Measurements from ENCODE around the gene ANKRD62. TPM values are rescaled to one million over a fixed set of nuclear protein-coding genes. Genes with fewer than 3 reads are reported as not detected.
"Not testable (repeated sequence)": the region's sequence is repeated elsewhere in the genome, so short reads cannot be mapped to it uniquely, and the experiment has no call there.

ANKRD62 gene
- total RNA-seq, 1 experiment from 2014 or later = not detected

DNA sequence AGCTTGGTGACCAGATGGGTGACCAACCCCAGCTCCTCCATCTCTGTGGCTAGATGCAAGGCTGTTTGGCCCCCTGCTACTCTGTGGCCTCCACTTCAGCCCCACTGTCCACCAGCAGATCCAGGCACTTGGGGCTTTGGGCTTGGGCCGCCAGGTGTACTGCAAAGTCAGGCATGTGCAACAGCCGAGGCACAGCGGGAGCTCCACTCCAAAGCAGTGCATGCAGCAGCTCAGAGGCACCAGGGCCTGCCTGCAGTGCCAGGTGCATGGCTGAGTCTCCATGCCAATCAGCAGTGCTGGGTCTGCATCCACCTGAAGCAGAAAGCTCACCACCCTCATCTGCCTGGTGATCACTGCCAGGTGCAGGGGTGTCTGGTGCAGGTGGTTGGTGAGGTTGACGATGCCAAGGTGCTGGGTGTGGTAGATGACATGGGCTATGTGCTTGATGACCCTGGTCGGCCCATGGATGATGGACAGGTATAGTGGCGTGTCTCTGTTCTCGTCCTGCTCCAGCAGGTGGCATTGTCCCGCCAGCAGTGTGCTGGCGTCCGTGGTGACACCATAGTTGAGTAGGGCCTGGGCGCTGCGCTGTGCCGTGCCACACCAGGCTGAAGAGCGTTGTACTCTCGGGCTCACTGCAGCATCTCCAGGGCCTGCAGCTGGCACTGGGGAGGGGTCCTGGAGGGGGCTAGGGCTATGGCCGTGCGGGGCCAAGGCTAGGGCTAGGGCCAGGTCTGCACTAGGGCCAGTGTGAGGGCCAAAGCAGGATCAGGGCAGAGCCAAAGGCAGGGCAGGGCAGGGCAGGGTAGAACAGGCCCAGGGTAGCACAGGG, 1.0 kb upstream of the ANKRD62 start:
- DNase-seq (ENCODE audit: low spot score) = no peak

DNA sequence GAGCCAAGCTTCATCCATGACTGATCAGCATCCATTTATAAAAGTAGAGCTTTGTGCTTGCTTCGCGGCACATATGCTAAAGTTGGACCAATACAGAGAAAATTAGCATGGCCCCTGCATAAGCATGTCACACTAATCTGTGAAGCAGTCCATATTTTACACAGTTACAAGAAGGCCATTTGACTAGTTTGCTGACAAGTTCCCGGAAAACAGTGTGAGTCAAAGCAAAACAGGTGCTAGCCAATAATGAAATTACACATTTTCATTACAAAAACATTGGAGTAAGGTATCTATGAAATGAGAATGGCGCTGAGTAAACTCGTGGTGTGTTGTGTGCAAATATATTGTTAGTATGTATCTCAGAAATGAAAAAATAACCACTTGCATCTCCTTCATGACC, 4.7 kb downstream of the ANKRD62 start:
- no peak for DNase-seq (ENCODE audit: low spot score)

DNA sequence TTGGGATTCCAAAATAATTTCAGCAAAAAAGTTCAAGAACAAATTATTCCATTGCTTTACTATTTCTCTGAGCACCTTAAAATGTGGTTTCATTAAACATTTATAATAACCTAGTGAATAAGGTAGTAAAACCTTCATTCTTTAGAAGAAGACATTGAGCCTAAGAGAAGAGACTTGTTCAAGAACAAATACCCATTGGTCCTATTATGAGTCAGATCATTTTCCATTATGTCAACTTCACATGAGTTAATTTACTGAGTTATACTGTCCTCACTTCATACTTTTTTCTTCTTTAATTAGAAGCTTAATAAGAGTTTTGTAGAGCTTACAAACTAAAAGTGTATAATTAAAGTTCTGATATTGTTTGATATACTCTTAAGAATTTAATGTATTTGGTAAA, 5.5 kb downstream of the ANKRD62 start:
- DNase-seq (ENCODE audit: low spot score) = no peak

DNA sequence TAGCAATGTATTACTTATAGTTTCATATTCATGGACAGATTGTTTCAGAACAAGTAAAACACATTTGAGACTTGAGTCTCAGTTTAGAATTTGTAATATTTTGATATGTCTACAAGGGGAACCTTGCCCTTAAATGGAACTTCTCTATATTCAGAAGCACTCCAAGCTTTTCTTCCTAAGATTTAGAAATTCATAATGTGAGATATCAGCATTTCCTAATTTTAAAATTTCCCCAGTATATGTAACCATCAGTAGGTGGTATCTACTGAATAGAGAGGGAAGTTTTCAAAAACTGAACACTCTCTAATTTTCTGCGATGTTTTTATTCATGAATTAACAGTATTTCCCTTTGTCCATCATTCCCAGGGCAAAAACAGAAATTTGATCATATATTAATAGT, 7.6 kb downstream of the ANKRD62 start:
- no peak for DNase-seq (ENCODE audit: low spot score)

DNA sequence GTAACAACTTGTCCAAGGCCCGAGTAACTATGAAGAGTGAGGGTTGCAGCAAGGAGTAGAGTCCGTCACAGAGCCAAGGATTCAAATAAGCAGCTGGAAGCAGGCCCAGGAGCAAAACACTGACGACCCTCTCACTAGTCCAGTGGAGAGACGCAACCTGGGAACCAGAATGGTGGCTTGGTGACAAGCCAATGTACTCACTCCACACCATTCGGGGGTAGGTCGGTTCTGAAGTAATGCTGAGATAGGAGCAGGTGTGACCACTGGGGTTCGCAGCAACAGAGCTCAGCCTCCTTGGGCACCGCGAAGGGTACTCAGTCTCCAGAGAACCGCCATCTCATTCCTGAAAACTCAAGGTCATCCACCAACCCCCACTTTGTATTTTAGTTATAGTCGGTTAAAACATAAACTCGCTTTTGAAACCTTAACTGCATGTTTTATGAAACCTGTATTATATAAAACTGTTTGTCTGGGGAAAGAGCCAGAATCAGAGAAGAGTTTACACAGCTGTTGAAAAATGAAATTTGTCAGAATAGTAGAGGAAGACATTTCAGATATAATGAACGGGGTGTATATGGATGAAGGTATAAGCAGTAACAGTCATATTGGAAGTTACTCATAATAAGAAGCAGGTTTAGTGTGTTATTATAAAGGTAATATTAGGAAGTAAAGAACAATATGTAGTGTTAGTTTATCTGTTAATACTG, 8.6 kb downstream of the ANKRD62 start:
- no peak for DNase-seq (ENCODE audit: low spot score)

DNA sequence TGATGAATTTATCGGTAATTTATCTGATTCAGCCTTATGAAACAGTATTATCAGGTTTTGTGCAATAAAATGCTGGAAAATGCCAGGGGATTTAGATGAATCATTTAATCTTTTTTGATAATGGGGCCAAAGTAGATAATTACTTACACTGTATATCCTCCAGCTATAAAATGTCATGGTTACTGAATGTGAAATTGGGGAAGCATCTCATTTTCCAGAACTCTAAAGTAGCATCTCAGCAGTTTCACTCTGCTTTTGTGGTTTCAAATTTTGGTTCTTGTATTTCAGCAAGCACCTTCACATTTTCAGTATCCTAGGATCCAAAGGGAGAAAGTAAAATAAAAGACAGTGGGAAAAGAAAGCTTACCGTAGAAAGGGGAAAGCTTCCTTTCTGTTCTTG, 12.8 kb downstream of the ANKRD62 start:
- no peak for DNase-seq (ENCODE audit: low spot score)

DNA sequence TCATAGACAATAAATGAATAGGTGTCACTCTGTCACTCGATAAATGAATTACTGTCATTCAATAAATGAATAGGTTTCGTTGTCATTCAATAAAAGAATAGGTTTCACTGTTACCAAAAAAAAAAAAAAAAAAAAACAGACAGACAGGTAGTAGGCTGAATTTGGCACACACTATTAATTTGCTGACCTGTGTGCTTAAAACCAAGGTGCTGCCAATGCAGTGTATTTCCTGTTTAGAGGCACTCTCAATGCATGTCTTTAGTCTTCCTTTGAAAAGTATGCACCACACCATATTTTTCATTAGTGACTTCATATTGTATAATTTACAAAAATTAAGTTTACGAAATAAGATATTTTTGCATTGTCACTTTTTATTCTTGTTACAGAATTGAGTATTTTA, 16.2 kb downstream of the ANKRD62 start:
- no peak for DNase-seq (ENCODE audit: low spot score)

DNA sequence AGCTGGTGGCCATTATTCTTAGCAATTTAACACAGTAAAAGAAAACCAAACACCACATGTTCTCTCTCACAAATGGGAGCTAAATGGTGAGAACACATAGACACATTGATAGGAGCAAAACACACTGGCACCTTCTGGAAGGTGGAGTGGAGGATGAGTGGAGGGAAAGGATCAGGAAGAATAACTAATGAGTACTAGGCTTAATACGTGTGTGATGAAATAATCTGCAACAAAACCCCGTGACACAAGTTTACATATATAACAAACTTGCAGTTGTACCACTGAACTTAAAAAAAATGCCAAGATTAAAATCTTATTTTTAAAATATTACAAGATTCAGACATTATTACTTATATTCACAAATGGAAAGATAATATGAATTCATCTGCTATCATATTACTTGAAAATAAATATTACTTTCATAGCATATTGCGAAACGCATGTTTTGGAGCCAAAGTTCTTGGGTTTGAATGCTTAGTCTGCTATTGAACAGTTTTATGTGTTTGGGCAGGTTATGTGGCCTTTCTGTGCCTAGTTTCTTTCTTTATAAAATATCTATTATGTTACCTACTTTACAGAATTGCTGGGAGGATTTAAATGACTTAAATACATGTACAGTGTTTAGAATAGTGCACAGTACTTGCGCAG, 20.5 kb downstream of the ANKRD62 start:
- no peak for DNase-seq (ENCODE audit: low spot score)

DNA sequence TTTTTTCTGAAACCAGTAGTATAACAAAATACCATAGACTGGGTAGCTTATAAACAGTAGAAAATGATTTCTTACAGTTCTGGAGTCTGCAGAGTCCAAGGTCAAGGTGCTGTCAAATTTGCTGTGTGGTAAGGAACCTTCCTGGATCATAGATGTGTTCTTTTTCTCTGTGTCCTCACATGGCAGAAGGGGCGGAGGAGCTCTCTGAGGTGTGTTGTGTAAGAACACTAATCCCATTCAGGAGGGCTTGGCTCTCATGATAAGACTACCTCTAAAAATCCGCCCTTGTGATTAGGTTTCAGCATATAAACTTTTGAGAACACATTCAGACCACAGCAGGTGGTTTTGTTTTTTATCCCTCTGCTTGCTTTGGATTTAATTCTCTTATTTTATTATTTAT, 25.7 kb downstream of the ANKRD62 start:
- no peak for DNase-seq (ENCODE audit: low spot score)

DNA sequence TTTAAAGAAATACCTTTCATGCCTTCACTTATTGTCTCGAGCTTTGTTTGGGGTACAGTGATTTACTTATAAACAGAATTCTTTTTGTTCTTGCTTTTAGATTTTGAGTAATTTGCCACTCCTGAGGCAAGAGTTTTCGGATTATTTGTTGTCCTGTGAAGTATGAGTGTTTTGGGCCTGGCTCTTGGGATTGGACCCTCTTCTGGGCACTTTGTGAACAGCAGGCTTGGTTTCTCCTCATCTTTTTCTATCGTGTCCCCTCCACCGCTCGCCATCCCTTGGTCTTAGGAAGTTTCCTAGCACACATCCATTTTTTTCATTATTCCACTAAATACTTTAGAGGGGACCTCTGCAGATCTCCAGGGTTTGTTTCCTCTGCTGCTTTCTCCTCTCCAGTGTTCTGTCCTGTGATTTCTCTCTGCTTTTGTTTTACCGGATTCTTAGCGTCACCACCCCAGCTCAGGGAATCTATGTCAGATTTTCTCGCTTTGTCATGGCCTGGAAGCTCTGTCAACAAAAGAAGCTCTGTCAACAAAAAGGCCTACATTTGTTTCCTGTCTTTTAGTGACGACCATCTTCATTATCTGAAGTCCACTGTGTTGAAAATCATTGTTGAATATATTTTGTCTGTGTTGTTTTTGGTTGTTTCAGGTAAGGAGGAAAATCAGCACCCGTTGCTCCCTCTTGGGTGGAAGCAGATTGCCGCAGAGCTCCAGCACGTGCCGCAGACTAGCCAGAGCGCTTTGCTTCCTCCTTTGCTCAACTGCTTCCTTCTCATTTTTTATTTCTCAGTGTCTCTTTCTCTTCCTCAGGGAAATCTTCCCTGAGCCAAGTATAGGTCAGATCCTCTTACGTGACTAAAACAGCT, 27.8 kb downstream of the ANKRD62 start:
- DNase-seq (ENCODE audit: low spot score) = no peak

DNA sequence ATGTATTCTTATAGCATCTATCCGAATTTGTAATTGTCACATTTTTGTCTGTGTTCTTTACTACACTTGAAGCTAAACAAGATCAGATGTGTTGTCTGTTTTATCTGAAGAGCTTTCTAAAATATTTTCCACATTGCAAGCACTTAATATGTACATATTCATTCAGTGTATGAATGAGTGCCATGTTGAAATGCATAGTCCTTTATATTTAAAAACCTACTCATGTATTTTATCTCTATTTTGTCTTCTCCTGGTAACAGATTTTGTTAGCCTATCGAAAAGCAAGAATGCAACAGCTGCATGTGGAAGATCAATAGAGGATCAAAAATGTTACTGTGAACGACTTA, 28.4 kb downstream of the ANKRD62 start:
- not testable (repeated sequence) for DNase-seq (ENCODE audit: low spot score)

DNA sequence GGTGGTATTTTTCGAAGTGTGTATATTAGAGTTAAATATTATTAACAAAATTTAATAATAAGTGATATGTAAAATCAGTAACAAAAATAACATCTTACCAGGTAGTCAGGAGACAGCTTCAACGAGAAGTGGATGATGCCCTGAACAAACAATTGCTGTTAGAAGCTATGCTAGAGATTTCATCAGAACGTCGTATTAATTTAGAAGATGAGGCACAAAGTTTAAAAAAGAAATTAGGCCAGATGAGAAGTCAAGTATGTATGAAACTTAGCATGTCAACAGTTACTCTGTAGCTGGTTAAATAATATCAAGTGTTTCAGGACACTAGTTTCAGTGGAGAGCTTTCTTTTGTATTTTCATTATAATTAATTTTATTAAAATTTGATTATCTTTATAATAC, 34.0 kb downstream of the ANKRD62 start:
- DNase-seq (ENCODE audit: low spot score) = not testable (repeated sequence)

DNA sequence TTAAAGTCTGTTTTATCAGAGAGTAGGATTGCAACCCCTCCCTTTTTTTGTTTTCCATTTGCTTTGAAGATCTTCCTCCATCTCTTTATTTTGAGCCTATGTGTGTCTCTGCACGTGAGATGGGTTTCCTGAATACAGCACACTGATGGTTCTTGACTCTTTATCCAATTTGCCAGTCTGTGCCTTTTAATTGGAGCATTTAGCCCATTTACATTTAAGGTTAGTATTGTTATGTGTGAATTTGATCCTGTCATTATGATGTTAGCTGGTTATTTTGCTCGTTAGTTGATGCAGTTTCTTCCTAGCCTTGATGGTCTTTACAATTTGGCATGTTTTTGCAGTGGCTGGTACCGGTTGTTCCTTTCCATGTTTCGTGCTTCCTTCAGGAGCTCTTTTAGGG, 45.2 kb downstream of the ANKRD62 start:
- not testable (repeated sequence) for DNase-seq (ENCODE audit: low spot score)

DNA sequence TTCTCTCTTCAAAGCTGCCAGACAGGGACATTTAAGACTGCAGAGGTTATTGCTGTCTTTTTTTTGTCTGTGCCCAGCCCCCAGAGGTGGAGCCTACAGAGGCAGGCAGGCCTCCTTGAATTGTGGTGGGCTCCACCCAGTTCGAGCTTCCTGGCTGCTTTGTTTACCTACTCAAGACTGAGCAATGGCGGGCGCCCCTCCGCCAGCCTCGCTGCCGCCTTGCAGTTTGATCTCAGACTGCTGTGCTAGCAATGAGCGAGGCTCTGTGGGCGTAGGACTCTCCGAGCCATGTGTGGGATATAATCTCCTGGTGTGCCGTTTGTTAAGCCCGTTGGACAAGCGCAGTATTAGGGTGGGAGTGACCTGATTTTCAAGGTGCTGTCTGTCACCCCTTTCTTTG, 47.2 kb downstream of the ANKRD62 start:
- not testable (repeated sequence) for DNase-seq (ENCODE audit: low spot score)

DNA sequence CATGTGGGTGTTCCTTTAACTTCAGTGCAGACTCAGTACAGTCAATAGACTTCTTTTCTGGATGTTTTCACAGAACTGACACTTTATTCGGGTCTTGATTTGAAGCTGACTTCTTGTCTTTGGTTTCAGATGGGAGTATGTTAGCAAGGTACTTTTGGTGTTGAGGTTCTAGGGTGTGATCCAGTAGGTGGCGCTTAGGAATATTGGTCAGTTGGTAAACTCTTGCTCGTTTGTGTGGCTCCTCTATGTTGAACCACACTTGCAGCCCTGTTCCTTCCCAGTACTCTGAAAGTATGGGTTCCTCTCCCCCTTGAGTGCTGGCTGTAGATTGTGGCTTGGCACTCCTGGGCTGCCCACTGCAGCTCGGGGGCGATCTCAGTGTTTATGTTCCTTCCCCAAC, 48.1 kb downstream of the ANKRD62 start:
- not testable (repeated sequence) for DNase-seq (ENCODE audit: low spot score)

DNA sequence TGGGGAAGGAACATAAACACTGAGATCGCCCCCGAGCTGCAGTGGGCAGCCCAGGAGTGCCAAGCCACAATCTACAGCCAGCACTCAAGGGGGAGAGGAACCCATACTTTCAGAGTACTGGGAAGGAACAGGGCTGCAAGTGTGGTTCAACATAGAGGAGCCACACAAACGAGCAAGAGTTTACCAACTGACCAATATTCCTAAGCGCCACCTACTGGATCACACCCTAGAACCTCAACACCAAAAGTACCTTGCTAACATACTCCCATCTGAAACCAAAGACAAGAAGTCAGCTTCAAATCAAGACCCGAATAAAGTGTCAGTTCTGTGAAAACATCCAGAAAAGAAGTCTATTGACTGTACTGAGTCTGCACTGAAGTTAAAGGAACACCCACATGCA, 55.8 kb downstream of the ANKRD62 start:
- DNase-seq (ENCODE audit: low spot score) = not testable (repeated sequence)

DNA sequence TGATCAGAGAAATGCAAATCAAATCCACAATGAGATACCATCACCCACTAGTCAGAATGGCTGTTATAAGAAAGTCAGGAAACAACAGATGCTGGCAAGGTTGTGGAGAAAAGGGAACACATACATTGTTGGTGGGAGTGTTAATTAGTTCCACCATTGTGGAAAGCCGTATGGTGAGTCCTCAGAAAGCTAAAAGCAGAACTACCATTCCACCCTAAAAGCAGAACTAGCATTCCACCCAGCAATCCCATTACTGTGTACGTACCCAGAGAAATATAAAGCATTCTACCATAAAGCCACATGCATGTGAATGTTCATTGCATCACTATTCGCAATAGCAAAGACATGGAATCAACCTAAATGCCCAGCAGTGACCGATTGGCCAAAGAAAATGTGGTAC, 60.7 kb downstream of the ANKRD62 start:
- no peak for DNase-seq (ENCODE audit: low spot score)

DNA sequence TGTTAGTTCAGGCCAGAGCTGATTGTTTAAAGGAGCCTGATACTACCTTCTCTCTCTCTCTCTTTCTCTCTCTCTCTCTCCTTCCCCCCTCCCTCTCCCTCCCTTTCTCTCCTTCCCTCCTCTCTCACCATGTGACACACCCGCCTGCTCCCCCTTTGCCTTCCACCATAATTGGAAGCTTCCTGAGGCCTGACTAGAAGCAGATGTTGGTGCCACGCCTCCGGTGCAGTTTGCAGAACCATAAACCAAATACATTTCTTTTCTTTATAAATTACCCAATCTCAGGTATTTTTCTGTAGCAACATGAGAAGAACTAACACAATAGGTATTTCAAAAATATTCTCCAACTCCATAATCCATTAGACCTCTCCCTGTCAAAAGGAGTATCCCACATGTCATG, 62.4 kb downstream of the ANKRD62 start:
- DNase-seq (ENCODE audit: low spot score) = no peak

DNA sequence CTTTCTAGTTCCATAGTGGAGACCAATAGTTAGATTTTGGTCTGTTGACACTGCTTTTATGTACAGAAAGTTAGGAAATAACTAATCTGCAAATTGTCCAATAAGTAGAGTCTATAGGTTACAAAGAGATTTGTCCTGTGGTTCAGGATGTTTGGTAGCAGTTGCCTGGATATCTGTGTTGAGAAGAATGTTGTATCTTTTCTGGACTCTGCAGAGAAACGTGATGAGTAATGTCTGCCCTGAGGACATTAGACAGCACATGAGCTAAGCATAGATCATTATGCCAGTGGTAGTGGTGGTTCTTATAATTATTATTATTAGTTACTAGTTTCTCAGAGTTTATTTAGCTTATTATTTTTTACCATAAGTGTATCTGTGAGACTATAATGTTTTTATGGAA, 65.8 kb downstream of the ANKRD62 start:
- DNase-seq (ENCODE audit: low spot score) = no peak

DNA sequence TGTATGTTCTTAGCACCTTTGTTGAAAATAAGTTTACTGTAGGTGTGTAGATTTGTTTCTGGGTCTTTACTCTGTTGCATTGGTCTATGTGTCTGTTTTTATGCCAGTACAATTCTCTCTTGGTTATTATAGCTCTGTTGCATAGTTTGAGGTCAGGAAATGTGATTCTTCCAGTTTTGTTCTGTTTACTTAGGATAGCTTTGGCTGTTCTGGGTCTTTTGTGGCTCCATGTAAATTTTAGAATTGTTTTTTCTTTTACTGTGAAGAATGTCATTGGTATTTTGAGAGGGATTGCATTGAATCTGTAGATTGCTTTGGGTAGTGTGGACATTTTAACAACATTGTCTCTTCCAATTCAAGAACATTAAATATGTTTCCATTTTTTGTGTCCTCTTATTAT, 69.1 kb downstream of the ANKRD62 start:
- DNase-seq (ENCODE audit: low spot score) = no peak

DNA sequence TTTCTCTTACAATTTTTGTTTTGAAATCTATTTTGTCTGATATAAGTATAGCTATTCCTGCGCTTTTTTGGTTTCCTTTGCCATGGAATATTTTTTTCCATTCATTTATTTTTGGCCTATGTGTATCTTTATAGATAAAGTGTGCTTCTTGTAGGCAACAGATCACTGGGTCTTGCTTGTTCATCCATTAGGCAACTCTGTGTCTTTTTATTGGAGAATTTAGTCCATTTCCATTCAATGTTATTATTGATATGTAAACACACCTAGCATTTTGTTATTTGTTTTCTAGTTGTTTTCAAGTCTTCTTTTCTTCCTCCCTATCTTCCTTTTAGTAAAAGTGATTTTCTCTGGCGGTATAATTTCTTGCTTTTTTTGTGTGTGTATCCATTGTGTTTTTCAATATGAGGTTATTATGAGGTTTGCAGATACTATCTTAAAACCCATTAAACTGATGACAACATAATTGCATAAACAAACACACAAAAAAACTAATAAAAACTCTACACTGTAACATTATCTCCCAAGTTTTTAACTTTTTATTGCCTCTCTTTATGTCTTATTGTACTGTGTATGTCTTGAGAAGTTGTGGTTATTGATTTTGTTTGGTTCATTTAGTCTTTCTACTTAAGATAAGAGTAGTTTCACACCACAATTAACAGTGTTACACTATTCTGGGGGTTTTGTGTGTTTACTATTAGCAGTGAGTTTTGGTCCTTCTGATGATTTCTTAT, 71.6 kb downstream of the ANKRD62 start:
- no peak for DNase-seq (ENCODE audit: low spot score)
